Endothelial cell (in vitro differentiated cells): ENCODE measurements around the gene RPUSD1. TPM values are rescaled to one million over a fixed set of nuclear protein-coding genes. Genes with fewer than 3 reads are reported as not detected.
"Not testable (repeated sequence)": the region's sequence is repeated elsewhere in the genome, so short reads cannot be mapped to it uniquely, and the experiment has no call there.

ENCODE experiments used
- DNase-seq: peaks from one replicate; pipeline ENCODE4 v3.0.0; 2021; ENCODE audit warnings: low spot score
- H3K27ac Mint-ChIP-seq: one replicate; pipeline ENCODE4 v1.8.0; 2021; ENCODE audit warnings: mixed read lengths, inconsistent platforms; ENCODE audit not compliant: unreplicated experiment
- H3K27me3 Mint-ChIP-seq: one replicate; pipeline ENCODE4 v1.8.0; 2021; ENCODE audit warnings: mild to moderate bottlenecking, moderate library complexity, mixed read lengths, inconsistent platforms; ENCODE audit not compliant: unreplicated experiment
- H3K36me3 Mint-ChIP-seq: one replicate; pipeline ENCODE4 v1.8.0; 2021; ENCODE audit warnings: mild to moderate bottlenecking, low read depth, mixed read lengths, inconsistent platforms; ENCODE audit not compliant: unreplicated experiment
- H3K4me1 Mint-ChIP-seq: one replicate; pipeline ENCODE4 v1.8.0; 2021; ENCODE audit warnings: mild to moderate bottlenecking, mixed read lengths, inconsistent platforms; ENCODE audit not compliant: unreplicated experiment
- H3K4me3 Mint-ChIP-seq: one replicate; pipeline ENCODE4 v1.8.0; 2021; ENCODE audit warnings: mild to moderate bottlenecking, mixed read lengths, inconsistent platforms; ENCODE audit not compliant: unreplicated experiment
- H3K9me3 Mint-ChIP-seq: one replicate; pipeline ENCODE4 v1.8.0; 2021; ENCODE audit warnings: mixed read lengths, inconsistent platforms; ENCODE audit not compliant: unreplicated experiment
- CTCF ChIP-seq: fragments of 200-600 bp; sonication (generic); IDR thresholded peaks from one replicate; pipeline ENCODE4 v1.5.0; 2021; ENCODE audit warnings: antibody characterized with exemption; ENCODE audit not compliant: unreplicated experiment
- total RNA-seq: library from RNA; stranded (reverse); fragmentation: NEBNext Ultra II Directional; extraction: Animal tissue kit (Norgen Biotek cat#: 25700); gene quantifications from one replicate; pipeline ENCODE4 v1.2.1, GENCODE V29; 2021; ENCODE audit not compliant: unreplicated experiment

The RPUSD1 gene
- total RNA-seq, 1 donor from 2014 or later: 27.6 TPM

DNA sequence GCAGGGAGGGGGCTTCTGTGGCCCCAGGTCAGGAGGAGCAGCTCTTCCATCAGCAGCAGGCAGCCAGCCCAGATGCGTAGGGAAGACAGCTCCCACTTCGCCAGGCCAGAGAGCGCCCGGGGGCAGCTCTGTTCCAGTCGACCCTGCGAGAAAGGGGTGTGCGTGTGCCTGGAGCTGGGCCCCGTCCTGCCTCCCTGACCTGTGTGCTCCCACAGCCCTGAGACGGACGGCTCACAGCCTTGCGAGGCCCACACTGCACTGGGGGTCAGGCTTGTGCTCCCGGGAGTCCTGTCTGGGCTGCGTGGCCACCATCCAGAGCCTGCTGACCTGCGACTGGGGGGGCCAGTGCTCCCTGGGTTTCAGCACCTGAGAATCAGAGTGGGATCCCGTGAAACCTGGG, 28.1 kb downstream of the RPUSD1 start:
- H3K4me3 Mint-ChIP-seq: no peak overlapping the region
- DNase-seq: no peak
- no peaks in the 10 kb centered on the region for H3K4me1 Mint-ChIP-seq
- peaks cover 3% of the 10 kb centered on the region for H3K27me3 Mint-ChIP-seq
- no peak for TF ChIP-seq CTCF
- no peak overlapping the region for H3K27ac Mint-ChIP-seq
- H3K9me3 Mint-ChIP-seq: no peaks in the 10 kb centered on the region
- no peaks in the 10 kb centered on the region for H3K36me3 Mint-ChIP-seq

GRCh38 chr16:759110-759910, 28.9 kb downstream of the RPUSD1 start:
- Mint-ChIP-seq H3K9me3 (no peaks in the 10 kb centered on the region), H3K4me3 (no peak overlapping the region)

GRCh38 chr16:756428-756827, 31.8 kb downstream of the RPUSD1 start:
- no peaks in the 10 kb centered on the region for H3K9me3 Mint-ChIP-seq
- no peak overlapping the region for H3K27ac Mint-ChIP-seq
- no peaks in the 10 kb centered on the region for H3K36me3 Mint-ChIP-seq
- TF ChIP-seq CTCF: no peak
- peaks cover 5% of the 10 kb centered on the region for H3K4me1 Mint-ChIP-seq
- H3K4me3 Mint-ChIP-seq: no peak overlapping the region
- H3K27me3 Mint-ChIP-seq: peaks cover 3% of the 10 kb centered on the region
- DNase-seq: no peak

More at GRCh38 chr16:759110-759910, 28.9 kb downstream of the RPUSD1 start:
- H3K27me3 Mint-ChIP-seq: peaks cover 3% of the 10 kb centered on the region
- H3K4me1 Mint-ChIP-seq: no peaks in the 10 kb centered on the region
- H3K36me3 Mint-ChIP-seq: no peaks in the 10 kb centered on the region
- no peak overlapping the region for H3K27ac Mint-ChIP-seq
- TF ChIP-seq CTCF: no peak
- DNase-seq: no peak

- no peak for DNase-seq
- H3K27ac Mint-ChIP-seq: no peak overlapping the region
- H3K4me3 Mint-ChIP-seq: no peak overlapping the region
- peaks cover 3% of the 10 kb centered on the region for H3K27me3 Mint-ChIP-seq
- H3K4me1 Mint-ChIP-seq: peaks cover 11% of the 10 kb centered on the region
- no peak for TF ChIP-seq CTCF
- H3K36me3 Mint-ChIP-seq: no peaks in the 10 kb centered on the region
- H3K9me3 Mint-ChIP-seq: no peaks in the 10 kb centered on the region
Observed at GRCh38 chr16:754656-755055, 33.5 kb downstream of the RPUSD1 start.

DNA sequence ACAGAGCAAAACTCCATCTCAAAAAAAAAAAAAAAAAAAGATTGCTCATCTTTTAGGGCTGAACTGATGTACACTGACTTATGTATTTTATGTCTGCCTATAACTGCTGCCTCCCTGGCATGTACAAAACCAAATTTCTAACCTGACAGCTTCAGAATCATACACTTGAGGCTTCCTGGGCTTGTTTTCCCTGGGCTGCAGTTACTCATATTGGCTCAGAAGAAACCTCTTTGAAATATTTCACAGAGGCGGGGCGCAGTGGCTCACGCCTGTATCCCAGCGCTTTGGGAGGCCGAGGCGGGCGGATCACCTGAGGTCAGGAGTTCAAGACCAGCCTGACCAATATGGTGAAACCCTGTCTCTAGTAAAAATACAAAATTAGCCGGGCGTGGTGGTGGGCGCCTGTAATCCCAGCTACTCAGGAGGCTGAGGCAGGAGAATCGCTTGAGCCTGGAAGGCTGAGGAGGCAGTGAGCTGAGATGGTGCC, 34.0 kb downstream of the RPUSD1 start:
- H3K27me3 Mint-ChIP-seq, H3K4me3 Mint-ChIP-seq, DNase-seq, H3K36me3 Mint-ChIP-seq, H3K9me3 Mint-ChIP-seq, H3K27ac Mint-ChIP-seq: not testable (repeated sequence)
- peaks cover 11% of the 10 kb centered on the region for H3K4me1 Mint-ChIP-seq
